Small intestine (tissue), 7 donors: ENCODE data around the gene FAF1. TPM values are rescaled to one million over a fixed set of nuclear protein-coding genes. Genes with fewer than 3 reads are reported as not detected.
A peak's percentile ranks its signal among the peaks of the same experiment; 100 is the strongest.

Source experiments
- DNase-seq, 2 donors: peaks; one replicate each; pipeline versions ENCODE4 v3.0.0 to v3.0.0-alpha.2; 2013
- FAIRE-seq: peaks from 2 replicates; lab custom pipeline; 2012; peaks lifted over from hg19 to GRCh38; lab: Jason Lieb, UNC
- H3K27ac ChIP-seq, 3 donors: one replicate each; pipeline ENCODE4 v1.5.1; 2013; ENCODE audit warnings: low read length in 2 of 3, mild to moderate bottlenecking in 2 of 3, control low read depth in 1 of 3, inconsistent platforms in 1 of 3, low read depth in 1 of 3, moderate library complexity in 1 of 3
- H3K27me3 ChIP-seq, 3 donors: one replicate each; pipeline ENCODE4 v1.6.1; 2013; ENCODE audit warnings: low read length in 3 of 3, inconsistent platforms in 1 of 3; ENCODE audit not compliant: control insufficient read depth in 3 of 3, insufficient read depth in 3 of 3
- H3K36me3 ChIP-seq, 3 donors: one replicate each; pipeline ENCODE4 v1.6.1; 2013; ENCODE audit warnings: low read length in 3 of 3, inconsistent platforms in 1 of 3, low read depth in 1 of 3, mild to moderate bottlenecking in 1 of 3, moderate library complexity in 1 of 3; ENCODE audit not compliant: control insufficient read depth in 3 of 3, insufficient read depth in 2 of 3
- H3K4me1 ChIP-seq, 3 donors: one replicate each; pipeline ENCODE4 v1.6.1; 2013; ENCODE audit warnings: low read length in 2 of 3, inconsistent platforms in 1 of 3, low read depth in 1 of 3, mild to moderate bottlenecking in 1 of 3, moderate library complexity in 1 of 3; ENCODE audit not compliant: control insufficient read depth in 3 of 3, insufficient read depth in 2 of 3
- H3K4me3 ChIP-seq, 3 donors: one replicate each; pipeline ENCODE4 v1.5.1; 2013; ENCODE audit warnings: low read length in 3 of 3, control low read depth in 1 of 3, inconsistent platforms in 1 of 3, low read depth in 1 of 3, mild to moderate bottlenecking in 1 of 3, moderate library complexity in 1 of 3
- H3K9me3 ChIP-seq, 2 donors: one replicate each; pipeline ENCODE4 v1.6.1; 2013; ENCODE audit warnings: low read depth in 1 of 2, low read length in 1 of 2; ENCODE audit not compliant: control insufficient read depth in 2 of 2, insufficient read depth in 1 of 2
- WGBS, 3 donors: extraction: QIAGEN DNeasy Blood & Tissue Kit; methylation state at CpG; one replicate each; pipeline ENCODE4 v1.1.7; 2013; 5-methylcytosine and 5-hydroxymethylcytosine counted together
- polyA plus RNA-seq, 4 donors: library from polyadenylated mRNA; stranded (reverse) in 3 of 4; unstranded in 1 of 4; fragments of 200-250 nt in 3 of 4; fragments of 120-200 nt in 1 of 4; gene quantifications; one replicate each; pipeline versions ENCODE4 v1.2.1 to v1.2.3, GENCODE V29; 2013
- donor health status: healthy with polysubstance abuse.
- donor health status: control.
- donor health status: control.
- donor health status: Bipolar disorder and iron deficiency.
- donor health status: healthy.

Gene FAF1
- polyA plus RNA-seq, 4 donors = 19.5 to 46.3 (median 32.5) TPM

DNA sequence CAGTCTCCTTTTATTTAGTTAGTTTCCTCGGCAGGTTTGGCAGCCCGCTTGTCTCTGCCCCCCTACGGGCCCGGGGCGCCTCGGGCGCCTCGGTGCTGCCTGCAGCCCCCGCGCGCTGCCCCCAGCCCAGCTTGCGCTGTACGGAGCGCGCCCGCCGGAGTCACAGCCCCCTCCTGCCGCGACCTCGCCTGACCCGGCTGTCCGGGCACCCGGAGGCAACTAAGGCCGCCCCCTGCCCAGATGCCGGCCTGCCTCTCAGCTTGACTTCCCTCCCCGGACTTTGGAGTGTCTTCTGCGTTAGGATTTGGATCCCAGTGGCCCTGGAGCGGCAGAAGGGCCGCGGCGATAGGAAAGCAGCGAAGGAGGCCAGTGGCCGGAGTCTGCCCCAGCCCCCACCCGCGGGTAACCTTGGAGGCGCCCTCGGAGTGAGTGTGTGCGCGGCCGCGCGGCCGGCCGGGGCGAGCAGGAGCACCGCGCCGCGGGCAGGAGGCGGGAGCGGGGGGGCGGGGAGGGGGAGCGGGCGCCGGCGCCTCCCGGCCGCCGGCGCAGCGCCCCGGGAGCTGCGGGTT, 17.6 kb upstream of the FAF1 start:
- Histone ChIP-seq H3K27me3 (peaks cover 0 to 49% (median 0%) of the 10 kb centered on the region in 3 donors), H3K27ac (peak overlapping the region in 2 of 3 donors; percentile 85 to 92), H3K4me3 (peak overlapping the region; percentile 39 to 84 (median 70)), H3K4me1 (peaks cover 0 to 14% (median 0%) of the 10 kb centered on the region in 3 donors), H3K36me3 (no peaks in the 10 kb centered on the region), H3K9me3 (no peaks in the 10 kb centered on the region)
- FAIRE-seq (no peak), DNase-seq (peak; percentile 44 to 54)
- WGBS, 3 donors = 0 to 1% (median 1%) methylated on average over 33 to 63 of the region's 63 CpGs

DNA sequence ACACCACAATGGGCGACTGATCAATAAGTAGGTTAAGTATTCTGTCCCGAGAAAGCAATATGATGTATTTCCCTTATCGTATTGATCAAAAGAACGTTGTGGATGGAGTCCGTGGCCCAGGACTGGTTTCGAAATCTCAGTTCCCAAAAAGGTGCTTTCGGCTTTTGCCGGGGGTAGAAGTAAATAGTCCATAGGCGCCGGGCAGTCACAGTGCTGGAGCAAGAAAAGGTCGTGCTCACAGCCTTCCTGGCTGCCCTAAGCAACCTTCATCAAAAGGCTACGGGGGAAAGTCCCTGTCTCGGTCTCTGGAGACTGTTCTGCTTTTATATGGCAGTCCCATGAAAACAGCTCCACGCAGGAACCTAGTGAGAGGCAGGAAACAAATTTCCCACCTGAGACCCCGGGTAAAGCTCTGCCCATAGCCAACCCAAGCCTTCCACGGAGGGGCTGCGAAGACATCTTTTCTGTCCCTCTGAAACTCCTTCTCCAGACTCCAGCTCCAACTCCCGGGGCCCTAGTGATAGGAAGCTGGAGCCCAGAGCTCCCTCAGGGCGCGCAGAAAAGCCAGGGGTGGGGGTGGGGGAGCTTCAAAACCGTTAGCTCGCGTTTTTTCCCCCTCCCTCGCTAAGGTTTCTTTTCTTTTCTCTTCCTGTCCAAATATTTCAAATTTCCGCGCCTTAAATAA, 17.0 kb upstream of the FAF1 start:
- no peaks in the 10 kb centered on the region for H3K36me3 ChIP-seq
- peak overlapping the region; percentile 39 to 84 (median 70) for H3K4me3 ChIP-seq
- H3K4me1 ChIP-seq = peaks cover 0 to 14% (median 0%) of the 10 kb centered on the region in 3 donors
- FAIRE-seq = no peak
- H3K27me3 ChIP-seq = peaks cover 0 to 50% (median 0%) of the 10 kb centered on the region in 3 donors
- peak in 1 of 2 donors; percentile 28 for DNase-seq
- WGBS, 3 donors = 1 to 3% (median 1%) methylated on average over 26 of the region's 26 CpGs
- H3K27ac ChIP-seq = peak overlapping the region in 2 of 3 donors; percentile 85 to 92
- H3K9me3 ChIP-seq = no peaks in the 10 kb centered on the region

DNA sequence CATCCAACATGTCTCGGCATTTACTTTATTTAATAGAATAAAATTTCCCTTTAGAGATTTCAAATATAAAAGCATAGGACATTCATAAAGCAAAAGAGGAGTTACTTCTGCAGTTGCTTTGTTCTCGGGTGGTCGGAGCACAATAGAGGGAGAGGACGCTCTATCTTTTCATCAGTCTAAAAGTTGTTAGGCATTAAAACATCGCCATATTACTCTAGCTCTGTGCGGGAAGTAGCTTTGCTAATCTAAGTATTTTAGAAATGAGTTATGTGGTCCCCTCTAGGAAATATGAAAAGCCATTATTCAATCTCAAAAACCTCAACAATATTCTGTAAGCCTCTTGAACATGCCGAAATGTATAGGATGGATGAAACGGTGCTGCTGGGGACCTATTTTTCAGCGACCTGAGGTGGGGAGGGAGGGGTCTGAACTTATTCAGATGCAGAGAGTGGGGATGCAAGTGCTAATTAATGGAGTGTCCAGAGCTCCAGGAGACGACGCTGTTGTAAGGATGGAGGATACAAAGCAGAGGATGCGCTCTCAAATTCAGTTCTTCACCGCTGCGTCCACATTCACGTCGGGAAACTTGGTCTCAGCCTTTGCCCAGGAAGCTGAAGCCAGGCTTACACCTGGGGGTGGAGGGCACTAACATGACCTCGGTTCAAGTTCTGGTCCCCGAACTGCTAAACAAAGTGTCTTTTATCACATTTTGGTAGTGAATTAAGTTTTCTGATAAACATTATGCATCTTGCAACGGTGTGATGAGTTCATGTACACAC, 16.2 kb upstream of the FAF1 start:
- Histone ChIP-seq H3K4me3 (peak overlapping the region in 1 of 3 donors; percentile 84), H3K36me3 (no peaks in the 10 kb centered on the region), H3K27ac (no peak overlapping the region), H3K9me3 (no peaks in the 10 kb centered on the region), H3K4me1 (peaks cover 0 to 14% (median 0%) of the 10 kb centered on the region in 3 donors), H3K27me3 (peaks cover 0 to 50% (median 0%) of the 10 kb centered on the region in 3 donors)
- no peak for DNase-seq
- no peak for FAIRE-seq
- WGBS, 3 donors = 47 to 59% (median 55%) methylated on average over 19 of the region's 19 CpGs

DNA sequence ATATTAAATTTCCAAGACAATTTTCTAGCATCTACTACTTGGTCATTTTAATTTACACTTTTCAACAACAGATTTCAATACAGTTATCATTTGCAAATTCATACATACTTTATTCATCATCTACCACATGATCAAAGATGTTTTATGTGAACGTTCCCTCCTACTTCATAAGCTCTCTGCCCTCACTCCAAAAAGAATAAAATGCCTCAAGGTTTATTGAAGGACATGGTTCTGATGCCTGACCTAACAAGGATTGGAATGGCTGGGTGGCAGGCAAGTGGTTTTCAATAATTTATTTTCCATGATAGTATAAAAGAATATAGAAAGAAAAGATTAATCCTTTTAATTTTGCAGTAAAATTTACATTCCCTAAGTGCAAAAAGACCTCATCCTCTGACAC, 15.4 kb upstream of the FAF1 start:
- Histone ChIP-seq H3K4me3 (no peak overlapping the region), H3K27me3 (peaks cover 0 to 58% (median 0%) of the 10 kb centered on the region in 3 donors), H3K36me3 (no peaks in the 10 kb centered on the region), H3K4me1 (peaks cover 0 to 18% (median 0%) of the 10 kb centered on the region in 3 donors), H3K9me3 (no peaks in the 10 kb centered on the region), H3K27ac (no peak overlapping the region)
- DNase-seq = no peak
- FAIRE-seq = no peak
- WGBS, 3 donors = 83 to 88% (median 83%) methylated on average over 1 of the region's 1 CpG

DNA sequence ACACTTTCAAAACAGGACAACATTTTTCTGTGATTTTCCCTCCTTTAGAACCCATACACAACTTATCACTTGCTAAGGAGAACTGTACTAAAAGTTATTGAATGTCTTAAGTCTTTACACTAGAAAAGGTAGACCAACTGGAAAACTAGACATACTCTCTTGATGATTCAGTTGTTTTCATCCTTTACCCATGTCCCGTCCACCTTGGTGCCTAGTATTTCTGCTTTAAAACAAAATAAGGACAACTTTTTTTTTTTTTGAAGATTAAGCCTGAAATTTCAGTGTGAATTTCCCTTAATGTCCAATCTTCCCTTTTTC, 14.5 kb upstream of the FAF1 start:
- no peaks in the 10 kb centered on the region for H3K36me3 ChIP-seq
- H3K4me3 ChIP-seq = no peak overlapping the region
- H3K27ac ChIP-seq = no peak overlapping the region
- H3K27me3 ChIP-seq = peaks cover 0 to 63% (median 0%) of the 10 kb centered on the region in 3 donors
- FAIRE-seq (no peak), DNase-seq (no peak)
- no peaks in the 10 kb centered on the region for H3K9me3 ChIP-seq
- WGBS, 3 donors = 86 to 93% (median 89%) methylated on average over 1 of the region's 1 CpG
- H3K4me1 ChIP-seq = peaks cover 0 to 25% (median 0%) of the 10 kb centered on the region in 3 donors

- DNase-seq = no peak
- Histone ChIP-seq H3K4me1 (peaks cover 0 to 25% (median 0%) of the 10 kb centered on the region in 3 donors), H3K4me3 (no peak overlapping the region), H3K27ac (no peak overlapping the region), H3K36me3 (no peaks in the 10 kb centered on the region), H3K27me3 (peaks cover 0 to 64% (median 0%) of the 10 kb centered on the region in 3 donors), H3K9me3 (no peaks in the 10 kb centered on the region)
- 91 to 94% (median 91%) methylated on average over 13 of the region's 13 CpGs for WGBS, 3 donors
- FAIRE-seq = no peak
Measured at GRCh38 chr1:50973875-50974617, 14.0 kb upstream of the FAF1 start.

GRCh38 chr1:50973255-50973654, 13.2 kb upstream of the FAF1 start:
- Histone ChIP-seq H3K4me1 (peaks cover 0 to 20% (median 0%) of the 10 kb centered on the region in 3 donors), H3K36me3 (no peaks in the 10 kb centered on the region), H3K27me3 (peaks cover 0 to 56% (median 0%) of the 10 kb centered on the region in 3 donors), H3K27ac (no peak overlapping the region), H3K4me3 (no peak overlapping the region), H3K9me3 (no peaks in the 10 kb centered on the region)
- no peak for FAIRE-seq
- no peak for DNase-seq
- 95 to 98% (median 97%) methylated on average over 1 of the region's 1 CpG for WGBS, 3 donors

DNA sequence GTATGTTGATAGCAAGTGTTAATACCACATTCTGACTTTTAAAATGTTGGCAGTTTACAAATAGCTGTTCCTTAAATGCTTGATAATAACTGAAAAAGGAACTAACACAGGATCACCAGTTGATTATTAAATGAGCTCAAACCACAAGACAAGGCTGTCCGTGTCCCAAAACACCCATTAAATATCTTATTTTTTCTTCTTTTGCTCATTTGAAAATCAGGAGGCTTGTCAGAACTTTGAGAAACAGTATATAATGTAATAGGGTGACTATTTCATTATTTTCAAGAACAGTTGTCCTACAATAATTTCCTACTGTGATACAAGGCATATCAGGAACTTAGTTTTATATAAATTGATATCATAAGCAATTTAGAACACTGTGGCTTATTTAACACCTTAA, 12.7 kb upstream of the FAF1 start:
- DNase-seq = no peak
- no peak for FAIRE-seq
- Histone ChIP-seq H3K9me3 (no peaks in the 10 kb centered on the region), H3K36me3 (no peaks in the 10 kb centered on the region), H3K27me3 (peaks cover 0 to 53% (median 0%) of the 10 kb centered on the region in 3 donors), H3K4me3 (no peak overlapping the region), H3K27ac (no peak overlapping the region), H3K4me1 (peaks cover 0 to 19% (median 1%) of the 10 kb centered on the region in 3 donors)
- 39 to 56% (median 48%) methylated on average over 1 of the region's 1 CpG for WGBS, 3 donors
